CD1c-positive myeloid dendritic cell (primary cell): ENCODE measurements around the gene KCTD15.

Source experiments
- DNase-seq: peaks from one replicate; pipeline ENCODE4 v3.0.0-alpha.2; 2016; ENCODE audit errors: extremely low spot score

The KCTD15 gene

DNA sequence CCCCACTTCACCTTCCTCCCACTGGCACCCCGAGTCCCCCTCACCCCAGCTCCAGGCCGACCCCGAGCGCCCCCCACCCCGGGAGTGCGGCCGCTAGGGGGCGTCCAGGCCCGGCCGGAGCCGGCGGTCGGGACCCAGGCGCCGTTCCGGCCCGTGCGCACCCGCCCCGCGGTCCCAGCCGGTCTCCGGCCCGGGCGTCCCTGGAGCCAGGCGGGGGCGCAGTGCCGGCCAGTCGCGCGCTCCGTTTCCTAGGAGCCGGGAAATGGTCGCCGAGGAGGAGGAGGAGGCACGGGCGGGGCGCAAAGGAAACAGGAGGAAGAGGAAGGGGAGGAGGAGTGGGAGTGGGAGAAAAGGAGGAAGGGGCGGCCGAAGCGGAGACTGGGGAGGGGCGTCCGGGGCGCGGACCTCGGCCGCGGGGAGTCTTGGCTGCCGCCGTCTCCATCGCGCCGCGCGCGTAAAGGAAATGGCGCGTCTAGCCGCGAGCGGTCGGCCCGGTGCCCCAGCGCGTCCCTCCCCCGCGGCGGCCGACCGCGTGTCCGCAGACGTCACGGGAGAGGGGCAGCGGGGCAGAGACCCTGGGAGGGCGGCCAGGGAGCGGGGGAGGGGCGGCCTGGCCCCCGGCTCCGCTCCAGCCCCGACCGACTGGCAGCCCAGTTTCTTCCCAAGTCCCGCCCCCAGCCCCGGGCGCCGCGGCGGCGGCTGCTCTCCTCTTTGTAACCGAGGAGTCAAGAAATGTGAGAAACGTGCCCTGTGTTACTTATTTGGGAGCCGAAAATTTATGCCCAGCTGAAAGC lies 1.1 kb upstream of the KCTD15 start:
- peak; percentile 87 for DNase-seq

DNA sequence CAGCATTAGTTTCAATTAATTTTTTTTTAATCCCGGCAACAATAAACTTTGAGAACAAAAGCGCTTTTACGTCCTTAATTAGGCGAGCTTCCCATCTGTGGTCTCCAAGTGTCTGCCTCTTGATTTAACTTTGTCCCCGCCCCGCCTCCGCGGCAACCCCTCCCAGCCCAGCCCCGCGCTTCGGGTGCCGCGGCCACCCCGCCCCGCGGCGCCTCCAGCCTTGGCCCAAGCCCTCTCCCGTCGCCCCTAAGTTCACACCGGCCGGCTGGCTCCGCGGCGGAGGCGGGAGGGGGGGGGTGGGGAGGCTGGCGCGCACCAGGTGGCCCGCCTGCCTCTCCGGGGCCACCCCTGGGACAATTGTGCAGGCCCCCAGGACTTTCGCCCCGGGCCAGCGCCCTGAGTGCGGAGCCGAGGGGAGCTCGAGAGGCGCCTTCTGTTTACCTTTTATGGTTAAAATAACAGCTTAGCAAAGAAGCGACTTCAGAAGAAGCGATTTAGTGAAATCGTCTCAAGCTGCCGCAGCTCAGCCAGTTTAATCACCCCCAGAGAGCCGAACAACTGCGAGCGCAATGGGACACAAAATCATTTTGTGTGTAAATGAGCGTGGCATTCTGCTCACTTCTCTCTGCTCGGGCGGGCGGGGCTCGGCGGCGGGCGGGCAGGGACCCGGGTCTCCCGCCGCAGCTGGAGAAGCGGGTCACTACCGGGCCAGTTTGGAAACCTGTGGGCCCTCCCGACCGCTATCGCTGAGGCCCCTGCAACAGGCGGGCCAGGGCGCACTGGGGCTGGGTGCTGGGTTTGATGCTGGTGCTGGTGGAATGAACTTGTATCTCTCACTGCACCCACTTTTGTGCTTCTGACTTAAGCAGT lies 1.4 kb downstream of the KCTD15 start:
- DNase-seq, result peak; percentile 15

DNA sequence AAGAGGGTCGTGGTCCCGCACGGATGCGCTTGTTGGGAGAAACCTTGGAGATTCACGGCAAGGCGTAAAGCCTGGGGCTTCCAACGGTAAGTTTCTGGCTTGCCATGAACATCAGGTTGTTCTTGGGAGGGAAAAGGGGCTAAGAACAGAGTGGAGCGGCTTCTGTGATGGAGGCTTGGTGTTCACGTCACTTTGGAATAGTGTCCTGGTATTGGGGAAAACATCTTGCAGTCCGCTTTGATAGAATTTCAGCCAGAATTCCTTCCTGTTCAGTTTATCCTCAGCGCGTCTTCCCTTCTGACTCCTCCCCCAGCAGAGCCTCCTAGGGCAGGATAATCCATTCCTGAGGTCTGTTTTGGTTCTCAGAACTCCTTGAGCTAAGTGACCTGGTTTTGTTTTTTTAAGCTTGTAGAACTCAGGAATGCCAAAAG lies 2.0 kb downstream of the KCTD15 start:
- DNase-seq, result no peak

DNA sequence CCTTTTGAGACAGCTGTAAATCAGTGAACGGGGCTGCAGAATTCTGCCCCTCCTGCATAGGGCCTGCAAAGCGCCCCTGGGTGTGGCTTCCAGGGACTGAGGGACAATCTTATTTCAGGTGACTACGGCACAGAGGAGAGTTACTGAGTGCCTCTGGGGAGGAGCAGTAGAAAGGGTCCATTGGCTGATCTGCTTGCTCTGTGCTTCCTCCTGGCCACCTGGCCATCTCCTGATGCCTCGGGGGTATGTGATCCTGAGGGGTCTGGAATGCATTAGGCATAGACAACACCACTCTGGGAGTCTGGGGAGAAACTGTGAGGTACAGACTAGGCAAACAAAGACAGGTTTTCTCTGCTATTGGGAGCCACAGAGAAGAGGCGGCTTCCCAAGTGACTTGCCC lies 2.8 kb downstream of the KCTD15 start:
- no peak for DNase-seq

DNA sequence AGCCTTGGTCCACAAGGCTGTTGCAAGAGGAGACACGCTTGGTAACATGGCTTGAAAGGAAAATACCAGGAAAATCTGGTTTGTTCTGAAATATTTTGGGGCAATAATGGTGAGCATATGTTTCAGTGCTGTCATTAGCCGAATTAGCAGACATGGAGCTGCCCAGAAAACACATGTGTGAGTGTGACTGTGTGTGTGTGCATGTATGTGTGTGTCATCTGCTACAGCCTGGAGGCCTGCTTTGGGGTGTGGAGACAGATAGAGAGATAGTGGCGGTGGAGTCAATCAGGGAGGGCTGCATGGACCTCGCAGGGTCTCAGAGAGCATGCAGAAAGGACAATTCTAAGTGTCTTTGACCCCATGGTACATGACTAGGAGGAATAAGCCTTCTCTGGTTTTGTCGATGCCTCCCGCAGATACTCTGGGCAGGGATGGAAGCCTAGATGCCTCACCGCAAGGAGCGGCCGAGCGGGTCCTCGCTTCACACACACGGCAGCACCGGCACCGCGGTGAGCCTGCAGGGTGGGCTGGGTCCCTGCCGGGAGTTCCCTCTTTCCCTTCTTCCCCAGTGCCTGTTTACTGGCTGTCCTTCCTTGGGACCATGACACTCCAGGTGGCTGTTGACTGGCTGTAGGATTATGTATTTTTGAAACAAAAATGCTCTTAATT lies 3.5 kb downstream of the KCTD15 start:
- no peak for DNase-seq

DNA sequence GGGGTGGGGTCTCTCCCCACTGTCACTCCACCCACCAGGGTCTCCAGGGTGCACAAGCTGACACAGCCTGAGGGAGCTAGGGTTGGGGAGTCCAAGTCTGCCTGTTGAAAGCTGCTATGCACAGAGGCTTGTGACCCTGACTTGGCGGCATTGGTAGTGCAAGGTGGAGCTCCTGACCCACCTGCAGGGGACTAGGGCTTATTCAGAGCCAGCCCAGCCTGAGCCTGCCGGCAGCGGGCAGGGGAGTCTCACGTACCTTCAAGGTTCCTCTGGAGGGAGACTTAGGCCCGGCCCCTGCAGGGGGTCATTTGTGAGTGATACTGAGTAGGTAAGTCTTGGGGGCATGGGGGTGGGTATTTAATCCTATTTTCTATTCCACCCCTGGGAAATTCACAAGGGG lies 4.7 kb downstream of the KCTD15 start:
- DNase-seq, result no peak

DNA sequence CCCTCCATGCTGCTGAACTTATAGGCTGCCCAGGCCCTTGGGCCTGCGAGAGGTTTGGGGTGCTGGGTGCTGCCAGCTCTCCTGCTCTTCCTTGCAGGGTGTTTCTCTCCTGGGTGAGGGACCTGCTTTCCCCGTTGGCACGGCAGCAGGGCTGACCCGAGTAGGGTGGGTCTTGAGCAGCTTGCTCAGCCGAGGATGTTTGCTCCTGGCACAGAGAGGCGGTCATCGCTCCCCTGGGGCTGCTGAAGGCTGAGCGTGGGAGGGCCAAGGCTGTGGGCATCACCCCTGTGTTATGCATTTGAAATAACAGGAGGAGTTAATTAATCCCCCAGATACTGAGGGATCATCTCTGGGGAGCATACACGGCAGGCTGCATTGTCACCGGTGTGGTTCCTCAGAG lies 5.3 kb downstream of the KCTD15 start:
- DNase-seq, result no peak

DNA sequence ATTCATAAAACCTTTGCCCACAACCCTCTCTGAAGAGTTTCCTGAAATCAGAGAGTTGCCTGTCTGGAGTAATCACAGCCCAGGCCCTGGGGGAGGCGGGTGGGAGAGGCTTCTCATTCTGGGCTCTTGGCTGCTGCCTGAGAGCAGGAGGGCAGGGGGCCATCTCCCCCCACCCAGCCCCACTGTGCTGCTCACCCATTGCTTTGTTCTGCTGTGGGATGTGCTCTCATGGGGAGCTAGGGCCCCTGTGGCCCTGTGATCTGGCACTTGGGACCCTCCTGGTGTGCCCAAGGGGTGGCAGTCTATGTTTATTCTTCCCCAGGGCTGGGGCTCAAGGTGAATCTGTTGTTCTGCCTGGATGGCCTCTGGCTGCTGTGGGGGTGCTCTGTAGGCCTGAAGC lies 6.1 kb downstream of the KCTD15 start:
- no peak for DNase-seq

DNA sequence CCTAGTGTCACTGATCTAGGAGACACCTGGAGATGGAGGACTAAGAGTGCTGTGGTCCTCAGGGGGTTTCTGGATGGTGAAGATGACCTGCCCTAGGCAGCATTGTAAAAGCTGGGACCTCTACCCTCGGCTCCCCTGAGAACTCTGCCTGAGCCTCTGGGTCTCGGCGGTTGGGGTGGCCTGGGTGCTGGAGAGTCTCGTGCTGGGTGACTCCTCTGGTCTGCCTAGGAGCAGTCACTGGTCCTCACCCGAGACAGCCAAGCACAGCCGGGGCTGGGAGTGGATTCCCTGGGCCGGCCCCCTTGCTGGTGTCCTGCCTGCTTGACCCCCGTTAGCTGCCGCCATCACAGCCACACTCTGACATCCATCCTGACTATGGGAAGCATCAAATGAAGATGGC lies 6.7 kb downstream of the KCTD15 start:
- no peak for DNase-seq

DNA sequence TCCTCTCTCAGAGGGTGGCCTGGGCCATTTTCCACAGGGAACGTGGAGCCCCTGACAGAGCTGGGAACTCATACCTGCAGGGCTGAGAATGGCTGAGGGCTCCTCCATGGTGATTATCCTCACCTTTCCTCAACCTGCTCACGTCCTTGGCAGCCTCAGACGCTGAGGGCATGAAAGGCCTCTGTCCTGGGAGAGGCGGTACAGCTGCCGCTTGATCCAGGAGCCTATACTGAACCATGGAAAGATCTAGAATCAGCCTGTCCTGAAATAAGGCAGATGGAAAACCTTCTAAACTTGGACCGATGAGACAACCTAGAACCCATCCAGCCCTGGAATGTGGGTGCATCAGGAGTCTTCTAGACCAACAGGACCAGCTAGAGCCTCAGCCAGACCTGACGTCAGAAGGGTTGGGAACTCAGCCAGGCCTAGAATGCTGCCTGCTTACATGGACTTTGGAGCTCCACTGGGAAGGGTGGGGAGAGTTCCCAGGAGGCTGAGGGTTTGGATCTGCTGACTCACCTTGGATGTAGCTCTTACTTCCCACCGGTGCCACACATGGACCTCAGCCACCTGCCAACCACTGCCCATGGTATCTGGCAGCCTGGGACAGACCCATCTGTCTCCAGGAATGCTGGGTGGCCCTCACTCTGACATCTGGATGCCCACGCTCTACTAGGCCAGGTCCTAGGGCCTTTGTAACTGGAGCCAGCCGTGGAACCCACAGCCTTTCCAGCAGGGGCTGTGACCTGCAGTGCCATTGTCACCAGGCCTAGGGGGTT lies 7.5 kb downstream of the KCTD15 start:
- no peak for DNase-seq

DNA sequence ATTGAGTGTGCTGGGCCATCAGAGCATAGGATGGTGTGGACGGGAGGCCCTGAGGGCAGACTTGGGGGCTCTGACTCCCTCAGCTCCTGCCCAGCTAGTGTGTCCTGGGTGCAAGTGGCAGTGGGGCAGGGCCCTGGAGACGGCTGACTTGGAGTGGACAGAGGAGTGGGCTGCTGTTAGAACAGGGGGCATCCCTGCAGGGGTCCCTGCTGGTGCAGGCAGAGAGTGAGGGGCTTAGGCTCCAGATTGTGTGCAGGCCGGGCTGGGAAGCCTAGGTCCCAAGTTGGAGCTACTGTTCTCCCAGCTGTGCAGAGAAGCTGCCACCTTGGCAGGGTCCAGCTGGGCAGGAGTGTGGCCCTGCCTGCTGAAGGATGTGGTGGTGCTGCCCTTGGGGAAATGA lies 8.6 kb downstream of the KCTD15 start:
- DNase-seq, result no peak

DNA sequence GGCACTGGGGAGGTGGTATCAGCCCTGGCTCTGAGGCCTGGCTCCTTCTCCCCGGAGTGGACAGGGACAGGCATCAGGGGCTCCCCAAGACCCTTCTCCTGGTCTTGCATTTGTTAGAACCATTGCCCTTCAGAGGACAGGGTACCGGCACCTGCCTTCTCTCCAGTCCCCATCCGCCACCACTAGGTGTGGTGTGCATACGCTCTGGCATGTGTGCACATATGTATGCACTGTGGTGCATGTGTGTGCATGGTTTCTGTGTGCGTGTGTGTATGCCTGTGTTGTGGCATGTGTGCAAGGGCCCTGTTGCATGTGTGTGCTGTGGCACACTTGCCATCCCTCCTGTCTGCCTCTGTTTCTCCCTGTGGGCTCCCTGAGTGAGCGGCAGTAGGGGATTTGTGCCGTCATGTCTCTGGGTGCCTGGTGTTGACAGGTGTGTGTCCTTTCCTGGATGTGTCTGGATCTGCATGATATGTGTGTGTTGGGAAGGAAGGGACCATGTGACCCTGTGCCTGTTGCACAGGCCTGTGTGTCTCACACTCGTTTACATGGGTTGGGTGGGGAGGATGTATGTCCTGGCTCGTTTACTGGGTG lies 9.3 kb downstream of the KCTD15 start:
- DNase-seq, result no peak

DNA sequence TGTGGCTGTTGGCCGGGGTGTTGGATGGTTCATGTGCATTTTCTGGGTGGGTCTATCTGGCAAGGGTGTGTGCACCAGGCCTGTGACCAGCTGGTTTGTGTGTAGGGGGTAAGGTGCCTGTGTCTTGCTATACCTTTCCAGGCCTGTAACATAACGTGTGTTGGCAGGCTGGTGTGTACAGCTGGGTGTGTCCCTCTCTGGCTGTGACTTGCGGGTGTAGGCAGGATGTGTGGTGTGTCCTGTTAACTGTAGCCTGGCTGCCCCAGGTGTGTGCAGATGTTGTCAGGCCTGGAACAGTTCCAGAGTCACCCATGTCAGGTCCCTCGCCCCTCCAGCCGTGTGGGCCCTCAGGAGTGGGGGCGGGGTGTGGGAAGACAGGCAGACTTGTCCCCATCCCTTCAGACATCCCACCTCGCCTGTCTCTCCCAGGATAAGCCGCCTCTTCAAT lies 9.8 kb downstream of the KCTD15 start:
- no peak for DNase-seq

DNA sequence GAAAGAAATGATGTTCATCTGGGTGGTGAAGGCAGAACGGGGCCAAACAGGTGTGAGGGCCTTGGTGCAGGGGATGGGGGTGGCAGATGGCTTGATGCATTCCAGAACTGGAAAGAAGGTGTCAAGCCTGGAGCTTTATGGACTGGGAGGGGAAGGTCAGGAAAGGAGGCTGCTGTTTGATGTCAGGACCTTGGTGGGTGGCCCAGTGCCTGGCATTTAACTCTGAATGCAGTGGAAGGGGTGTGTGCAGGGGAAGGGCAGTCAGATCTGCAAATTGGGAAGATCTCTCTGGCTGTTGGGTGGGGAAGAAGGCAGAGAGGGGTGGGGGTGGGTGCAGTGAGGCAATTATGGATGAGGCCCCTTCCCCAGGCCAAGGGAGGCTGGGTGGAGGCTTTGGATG lies 11.7 kb downstream of the KCTD15 start:
- no peak for DNase-seq

DNA sequence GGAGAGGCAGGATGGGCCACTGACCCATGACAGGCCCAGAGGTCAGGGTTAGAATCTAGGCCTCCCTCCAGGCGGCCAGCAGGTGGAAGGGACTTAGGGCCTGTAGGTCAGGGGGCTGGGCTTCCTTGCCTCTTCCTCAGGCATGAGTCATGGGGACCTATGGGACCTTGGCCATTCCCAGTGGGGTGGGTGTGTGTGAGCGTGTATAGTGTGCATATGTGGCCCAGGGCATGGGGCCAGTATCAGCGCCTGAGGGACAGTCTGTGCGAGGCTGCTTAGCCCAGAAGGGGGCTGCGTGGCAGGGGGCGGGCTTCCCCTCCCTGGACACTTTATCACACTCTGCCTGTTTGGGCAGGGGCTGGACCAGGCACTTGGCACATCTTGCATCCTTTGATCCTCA lies 13.3 kb downstream of the KCTD15 start:
- no peak for DNase-seq

DNA sequence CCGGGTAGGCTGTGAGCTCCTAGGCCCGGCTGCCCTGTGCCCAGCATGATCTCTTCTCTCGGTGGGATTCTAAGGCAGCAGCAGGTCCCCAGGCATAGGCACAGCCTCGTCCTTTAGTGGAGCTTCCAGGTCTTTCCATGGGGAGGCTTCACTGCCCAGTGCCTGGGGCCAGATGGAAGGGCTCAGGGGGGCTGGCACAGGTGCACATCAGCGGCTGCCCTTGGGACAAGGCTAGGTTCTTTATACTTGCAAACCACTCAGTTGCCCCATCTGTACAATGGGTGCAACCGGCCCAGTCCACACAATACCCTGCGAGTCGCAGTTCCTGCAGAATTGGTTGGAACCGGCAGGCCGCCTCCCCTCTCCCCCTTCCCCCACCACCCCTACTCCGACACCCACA lies 14.2 kb downstream of the KCTD15 start:
- no peak for DNase-seq

DNA sequence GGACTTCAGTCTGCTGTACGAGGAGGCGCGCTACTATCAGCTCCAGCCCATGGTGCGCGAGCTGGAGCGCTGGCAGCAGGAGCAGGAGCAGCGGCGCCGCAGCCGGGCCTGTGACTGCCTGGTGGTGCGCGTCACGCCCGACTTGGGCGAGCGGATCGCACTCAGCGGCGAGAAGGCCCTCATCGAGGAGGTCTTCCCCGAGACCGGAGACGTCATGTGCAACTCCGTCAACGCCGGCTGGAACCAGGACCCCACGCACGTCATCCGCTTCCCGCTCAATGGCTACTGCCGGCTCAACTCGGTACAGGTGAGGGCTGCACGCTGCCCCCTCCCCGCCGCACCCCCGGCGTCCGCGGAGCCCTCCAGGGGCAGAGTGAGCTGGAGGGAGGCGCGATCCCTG lies 14.6 kb downstream of the KCTD15 start:
- no peak for DNase-seq

DNA sequence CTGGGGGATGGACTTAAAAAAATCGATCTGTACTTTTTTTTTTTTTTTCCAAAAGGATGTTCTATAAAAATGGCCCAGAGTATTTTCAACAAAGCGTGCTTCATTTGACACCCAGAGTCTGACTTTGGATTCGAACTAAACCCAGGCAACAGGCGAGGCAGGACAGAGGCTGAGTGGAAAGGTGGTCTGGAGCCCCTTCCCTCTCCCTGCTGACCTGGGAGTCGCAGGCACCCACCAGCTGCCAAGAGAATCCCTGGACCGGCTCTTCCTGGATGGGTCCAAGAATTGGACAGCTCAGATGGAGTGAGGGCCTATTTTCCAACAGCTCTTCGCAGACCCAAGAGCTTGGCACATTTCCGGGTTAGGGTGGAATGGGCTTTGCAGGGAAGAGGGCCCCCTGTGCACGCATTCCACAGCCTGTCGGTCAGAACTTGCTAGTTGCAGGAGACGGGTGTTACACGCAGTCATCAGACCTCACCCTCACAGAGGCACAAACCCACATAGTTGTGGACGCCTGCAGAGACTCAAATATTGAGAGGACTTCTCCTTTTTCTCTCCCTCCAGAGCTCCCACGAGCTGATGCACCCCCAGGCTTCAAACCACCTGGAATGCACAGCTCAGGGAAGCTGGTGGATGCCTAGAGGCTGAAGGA lies 15.2 kb downstream of the KCTD15 start:
- no peak for DNase-seq

DNA sequence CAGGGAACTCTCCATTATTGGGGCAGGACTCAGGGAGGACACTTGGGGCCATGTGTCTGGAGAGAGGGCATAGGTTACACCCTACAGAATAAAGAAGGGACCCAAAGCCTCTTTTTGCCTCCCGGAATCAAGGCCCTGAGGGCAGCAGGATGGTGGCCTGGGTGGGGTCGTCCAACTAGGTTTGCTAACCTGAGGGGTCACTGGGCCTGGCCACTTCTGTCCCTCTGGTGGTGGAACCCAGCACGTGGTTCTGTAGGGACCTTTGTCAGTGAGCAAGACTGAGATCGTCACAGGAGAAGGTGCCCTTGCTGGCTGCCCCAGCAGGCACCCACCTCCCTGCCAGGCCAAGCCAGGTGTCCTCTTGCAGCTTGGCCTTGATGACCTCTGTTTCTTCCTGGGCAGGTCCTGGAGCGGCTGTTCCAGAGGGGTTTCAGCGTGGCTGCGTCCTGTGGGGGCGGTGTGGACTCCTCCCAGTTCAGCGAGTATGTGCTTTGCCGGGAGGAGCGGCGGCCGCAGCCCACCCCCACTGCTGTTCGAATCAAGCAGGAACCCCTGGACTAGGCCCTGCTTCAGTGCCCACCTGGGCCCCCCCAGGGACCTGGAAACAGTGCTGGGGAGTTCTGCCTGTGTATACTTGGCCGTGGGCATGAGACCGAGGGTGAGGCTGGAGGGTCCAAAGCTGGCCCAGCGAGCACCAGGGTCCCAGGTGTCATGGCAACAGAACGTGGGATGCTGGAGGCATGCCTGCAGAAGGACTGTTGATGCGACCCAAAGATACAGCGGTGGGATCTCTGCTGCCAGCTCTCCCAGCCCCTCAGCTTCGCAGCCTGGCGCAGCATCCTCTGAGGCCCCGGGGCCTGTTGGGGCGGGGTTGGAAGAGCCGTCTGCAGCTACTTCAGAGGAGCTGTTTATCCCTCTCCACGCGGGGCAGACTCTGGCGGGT lies 16.0 kb downstream of the KCTD15 start:
- no peak for DNase-seq
